Immature natural killer cell (primary cell): Measurements from ENCODE around the gene RPS6KC1. TPM values are rescaled to one million over a fixed set of nuclear protein-coding genes. Genes with fewer than 3 reads are reported as not detected.
"Not testable (repeated sequence)": the region's sequence is repeated elsewhere in the genome, so short reads cannot be mapped to it uniquely, and the experiment has no call there.

ENCODE experiments used
- DNase-seq, 3 donors: peaks; one replicate each; pipeline ENCODE4 v3.0.0; 2022; ENCODE audit warnings: mixed read lengths in 1 of 3
- H3K27ac Mint-ChIP-seq, 6 donors: one replicate each; pipeline ENCODE4 v1.8.0; 2020; ENCODE audit warnings: mixed read lengths in 6 of 6, mild to moderate bottlenecking in 5 of 6, inconsistent platforms in 4 of 6, moderate library complexity in 3 of 6
- H3K27me3 Mint-ChIP-seq, 3 donors: one replicate each; pipeline ENCODE4 v1.8.0; 2020 to 2021; ENCODE audit warnings: low read depth in 3 of 3, mild to moderate bottlenecking in 3 of 3, mixed read lengths in 3 of 3, moderate library complexity in 3 of 3, inconsistent platforms in 1 of 3
- H3K36me3 Mint-ChIP-seq, 3 donors: one replicate each; pipeline ENCODE4 v1.8.0; 2020; ENCODE audit warnings: mixed read lengths in 3 of 3, inconsistent platforms in 2 of 3, mild to moderate bottlenecking in 2 of 3
- H3K4me1 Mint-ChIP-seq, 2 donors: one replicate each; pipeline ENCODE4 v1.8.0; 2020; ENCODE audit warnings: inconsistent platforms in 2 of 2, mild to moderate bottlenecking in 2 of 2, mixed read lengths in 2 of 2, moderate library complexity in 1 of 2
- H3K4me3 Mint-ChIP-seq, 5 donors: one replicate each; pipeline ENCODE4 v1.8.0; 2020; ENCODE audit warnings: mild to moderate bottlenecking in 5 of 5, mixed read lengths in 5 of 5, inconsistent platforms in 3 of 5, moderate library complexity in 3 of 5
- H3K9me3 Mint-ChIP-seq, 6 donors: one replicate each; pipeline ENCODE4 v1.8.0; 2020; ENCODE audit warnings: mild to moderate bottlenecking in 6 of 6, mixed read lengths in 6 of 6, inconsistent platforms in 4 of 6, moderate library complexity in 3 of 6
- polyA plus RNA-seq, 3 donors: library from polyadenylated mRNA; unstranded; fragments of 300-500 nt; fragmentation: Illumina TruSeq; gene quantifications; one replicate each; pipeline ENCODE4 v1.2.3, GENCODE V29; 2021

RPS6KC1 gene
- polyA plus RNA-seq, 3 donors from 2014 or later: 2.9 to 10.7 (median 5.2) TPM

GRCh38 chr1:213065800-213066199 is 14.8 kb downstream of the RPS6KC1 start:
- H3K27me3 Mint-ChIP-seq: no peaks in the 10 kb centered on the region

GRCh38 chr1:213066363-213066762 is 15.3 kb downstream of the RPS6KC1 start:
- H3K9me3 Mint-ChIP-seq: no peaks in the 10 kb centered on the region
- DNase-seq: no peak

More at GRCh38 chr1:213065800-213066199, 14.8 kb downstream of the RPS6KC1 start:
- peaks cover 10 to 23% of the 10 kb centered on the region in 2 donors for H3K4me1 Mint-ChIP-seq
- no peaks in the 10 kb centered on the region for H3K36me3 Mint-ChIP-seq
- DNase-seq: no peak
- no peaks in the 10 kb centered on the region for H3K9me3 Mint-ChIP-seq
- H3K27ac Mint-ChIP-seq: peak overlapping the region in 1 of 6 donors; percentile 27
- no peak overlapping the region for H3K4me3 Mint-ChIP-seq

GRCh38 chr1:213067352-213067751 is 16.3 kb downstream of the RPS6KC1 start:
- H3K4me1 Mint-ChIP-seq: peaks cover 17 to 30% of the 10 kb centered on the region in 2 donors
- no peak overlapping the region for H3K27ac Mint-ChIP-seq
- H3K36me3 Mint-ChIP-seq: no peaks in the 10 kb centered on the region
- no peaks in the 10 kb centered on the region for H3K27me3 Mint-ChIP-seq
- no peak overlapping the region for H3K4me3 Mint-ChIP-seq
- no peaks in the 10 kb centered on the region for H3K9me3 Mint-ChIP-seq
- DNase-seq: no peak

More at GRCh38 chr1:213066363-213066762, 15.3 kb downstream of the RPS6KC1 start:
- no peaks in the 10 kb centered on the region for H3K36me3 Mint-ChIP-seq
- no peaks in the 10 kb centered on the region for H3K27me3 Mint-ChIP-seq
- no peak overlapping the region for H3K4me3 Mint-ChIP-seq
- H3K4me1 Mint-ChIP-seq: peaks cover 12 to 23% of the 10 kb centered on the region in 2 donors
- H3K27ac Mint-ChIP-seq: peak overlapping the region in 1 of 6 donors; percentile 55

GRCh38 chr1:213070406-213070805 is 19.4 kb downstream of the RPS6KC1 start:
- DNase-seq: peak; percentile 37 to 40 (median 39)
- no peaks in the 10 kb centered on the region for H3K9me3 Mint-ChIP-seq
- H3K4me1 Mint-ChIP-seq: peaks cover 31 to 54% of the 10 kb centered on the region in 2 donors
- H3K36me3 Mint-ChIP-seq: peaks cover 0 to 4% (median 0%) of the 10 kb centered on the region in 3 donors
- peak overlapping the region in 5 of 6 donors; percentile 24 to 75 (median 48) for H3K27ac Mint-ChIP-seq
- peak overlapping the region in 4 of 5 donors; percentile 12 to 52 (median 42) for H3K4me3 Mint-ChIP-seq
- H3K27me3 Mint-ChIP-seq: no peaks in the 10 kb centered on the region

GRCh38 chr1:213075725-213076124 is 24.7 kb downstream of the RPS6KC1 start:
- no peaks in the 10 kb centered on the region for H3K27me3 Mint-ChIP-seq
- DNase-seq: peak in 2 of 3 donors; percentile 11 to 23
- peaks cover 0 to 7% (median 0%) of the 10 kb centered on the region in 3 donors for H3K36me3 Mint-ChIP-seq
- H3K9me3 Mint-ChIP-seq: no peaks in the 10 kb centered on the region
- H3K27ac Mint-ChIP-seq: peak overlapping the region; percentile 39 to 83 (median 76)
- H3K4me1 Mint-ChIP-seq: peaks cover 33 to 50% of the 10 kb centered on the region in 2 donors
- peak overlapping the region in 4 of 5 donors; percentile 4 to 35 (median 26) for H3K4me3 Mint-ChIP-seq

- Mint-ChIP-seq H3K27me3 (peaks cover 0 to 3% (median 0%) of the 10 kb centered on the region in 3 donors), H3K4me1 (peaks cover 31 to 42% of the 10 kb centered on the region in 2 donors), H3K36me3 (peaks cover 15 to 34% (median 19%) of the 10 kb centered on the region in 3 donors), H3K9me3 (no peaks in the 10 kb centered on the region), H3K4me3 (peak overlapping the region; percentile 42 to 72 (median 70)), H3K27ac (peak overlapping the region; percentile 34 to 85 (median 59))
- DNase-seq: peak in 1 of 3 donors; percentile 10
Measured at GRCh38 chr1:213082420-213083111, 31.5 kb downstream of the RPS6KC1 start.

GRCh38 chr1:213083112-213083445 is 32.0 kb downstream of the RPS6KC1 start:
- DNase-seq: peak in 1 of 3 donors; percentile 6
- peak overlapping the region; percentile 15 to 72 (median 46) for H3K4me3 Mint-ChIP-seq
- peaks cover 18 to 37% (median 19%) of the 10 kb centered on the region in 3 donors for H3K36me3 Mint-ChIP-seq

GRCh38 chr1:213087911-213088310 is 36.9 kb downstream of the RPS6KC1 start:
- H3K4me1 Mint-ChIP-seq: peaks cover 47 to 59% of the 10 kb centered on the region in 2 donors
- peaks cover 0 to 3% (median 2%) of the 10 kb centered on the region in 3 donors for H3K27me3 Mint-ChIP-seq
- no peaks in the 10 kb centered on the region for H3K9me3 Mint-ChIP-seq
- DNase-seq: no peak
- H3K36me3 Mint-ChIP-seq: peaks cover 16 to 41% (median 22%) of the 10 kb centered on the region in 3 donors
- H3K27ac Mint-ChIP-seq: no peak overlapping the region
- H3K4me3 Mint-ChIP-seq: no peak overlapping the region

More at GRCh38 chr1:213083112-213083445, 32.0 kb downstream of the RPS6KC1 start:
- peaks cover 0 to 3% (median 0%) of the 10 kb centered on the region in 3 donors for H3K27me3 Mint-ChIP-seq
- H3K4me1 Mint-ChIP-seq: peaks cover 33 to 42% of the 10 kb centered on the region in 2 donors
- H3K9me3 Mint-ChIP-seq: no peaks in the 10 kb centered on the region
- peak overlapping the region in 5 of 6 donors; percentile 27 to 85 (median 62) for H3K27ac Mint-ChIP-seq

- peaks cover 9 to 31% (median 16%) of the 10 kb centered on the region in 3 donors for H3K36me3 Mint-ChIP-seq
- peak overlapping the region; percentile 80 to 94 (median 89) for H3K27ac Mint-ChIP-seq
- peaks cover 41 to 57% of the 10 kb centered on the region in 2 donors for H3K4me1 Mint-ChIP-seq
- H3K4me3 Mint-ChIP-seq: peak overlapping the region; percentile 56 to 84 (median 71)
- H3K27me3 Mint-ChIP-seq: peaks cover 0 to 2% (median 1%) of the 10 kb centered on the region in 3 donors
- peak in 1 of 3 donors; percentile 25 for DNase-seq
- H3K9me3 Mint-ChIP-seq: no peaks in the 10 kb centered on the region
Measured at GRCh38 chr1:213089924-213090677, 39.1 kb downstream of the RPS6KC1 start.

- no peak for DNase-seq
- H3K4me1 Mint-ChIP-seq: peaks cover 32 to 49% of the 10 kb centered on the region in 2 donors
- H3K27me3 Mint-ChIP-seq: no peaks in the 10 kb centered on the region
- peak overlapping the region in 1 of 6 donors; percentile 19 for H3K27ac Mint-ChIP-seq
- H3K36me3 Mint-ChIP-seq: peaks cover 5 to 18% (median 10%) of the 10 kb centered on the region in 3 donors
- H3K9me3 Mint-ChIP-seq: no peaks in the 10 kb centered on the region
- H3K4me3 Mint-ChIP-seq: no peak overlapping the region
Measured at GRCh38 chr1:213094446-213094845, 43.4 kb downstream of the RPS6KC1 start.

GRCh38 chr1:213095467-213095866 is 44.4 kb downstream of the RPS6KC1 start:
- Mint-ChIP-seq H3K4me3 (no peak overlapping the region), H3K27me3 (no peaks in the 10 kb centered on the region), H3K36me3 (peaks cover 10 to 23% (median 10%) of the 10 kb centered on the region in 3 donors), H3K4me1 (peaks cover 22 to 46% of the 10 kb centered on the region in 2 donors), H3K27ac (no peak overlapping the region), H3K9me3 (no peaks in the 10 kb centered on the region)
- DNase-seq: no peak

- Mint-ChIP-seq H3K27me3 (peaks cover 0 to 2% (median 0%) of the 10 kb centered on the region in 3 donors), H3K4me3 (no peak overlapping the region), H3K27ac (no peak overlapping the region), H3K9me3 (no peaks in the 10 kb centered on the region), H3K4me1 (peaks cover 2 to 14% of the 10 kb centered on the region in 2 donors), H3K36me3 (peaks cover 10 to 28% (median 10%) of the 10 kb centered on the region in 3 donors)
- no peak for DNase-seq
Measured at GRCh38 chr1:213099682-213100399, 48.8 kb downstream of the RPS6KC1 start.

GRCh38 chr1:213100565-213100964 is 49.5 kb downstream of the RPS6KC1 start:
- H3K4me3 Mint-ChIP-seq, H3K4me1 Mint-ChIP-seq, H3K27ac Mint-ChIP-seq, H3K9me3 Mint-ChIP-seq, DNase-seq, H3K27me3 Mint-ChIP-seq: not testable (repeated sequence)
- peaks cover 10 to 28% (median 10%) of the 10 kb centered on the region in 3 donors for H3K36me3 Mint-ChIP-seq
